ENCODE results near the gene RAB3GAP2.
"Not testable (repeated sequence)": the region's sequence is repeated elsewhere in the genome, so short reads cannot be mapped to it uniquely, and the experiment has no call there.

GRCh38 chr1:220245900-220246299 is 26.4 kb downstream of the RAB3GAP2 start:
- TF ChIP-seq POLR2A, CTCF (IDR thresholded peaks at IDR 0.05): not testable (repeated sequence)
